Breast epithelium (tissue), 4 donors: ENCODE results near the gene SLC8A2. TPM values are rescaled to one million over a fixed set of nuclear protein-coding genes. Genes with fewer than 3 reads are reported as not detected.

Source experiments
- DNase-seq, 2 donors: peaks; one replicate each; pipeline ENCODE4 v3.0.0-alpha.2; 2019; ENCODE audit warnings: low spot score in 2 of 2
- H3K27ac ChIP-seq, 2 donors: fragments of 200-600 bp; sonication (generic) in 1 of 2; one replicate each; pipeline ENCODE4 v1.5.1; 2016 to 2019; ENCODE audit warnings: mild to moderate bottlenecking in 1 of 2
- H3K27me3 ChIP-seq, 2 donors: fragments of 200-600 bp; sonication (generic) in 1 of 2; one replicate each; pipeline versions ENCODE4 v1.5.1 to v1.6.0; 2017 to 2019; ENCODE audit warnings: control low read depth in 1 of 2, mild to moderate bottlenecking in 1 of 2
- H3K36me3 ChIP-seq: fragments of 200-600 bp; one replicate; pipeline ENCODE4 v1.5.1; 2019
- H3K4me1 ChIP-seq, 2 donors: fragments of 200-600 bp; sonication (generic); one replicate each; pipeline ENCODE4 v1.5.1; 2016 to 2019; ENCODE audit warnings: control low read depth in 1 of 2
- H3K4me3 ChIP-seq, 3 donors: fragments of 200-600 bp; sonication (generic); 1 replicate in 2 of 3; 2 replicates in 1 of 3; pipeline ENCODE4 v1.5.1; 2016 to 2019; ENCODE audit warnings: mild to moderate bottlenecking in 3 of 3, moderate library complexity in 2 of 3
- H3K9me3 ChIP-seq, 2 donors: fragments of 200-600 bp; sonication (generic) in 1 of 2; one replicate each; pipeline ENCODE4 v1.5.1; 2016 to 2019; ENCODE audit warnings: control low read depth in 1 of 2
- CTCF ChIP-seq, 3 donors: fragments of 450-650 bp; IDR thresholded peaks; one replicate each; pipeline ENCODE4 v1.5.1; 2016 to 2017; ENCODE audit warnings: antibody characterized with exemption in 3 of 3, mild to moderate bottlenecking in 3 of 3, moderate library complexity in 3 of 3
- POLR2A ChIP-seq: fragments of 450-650 bp; IDR thresholded peaks from one replicate; pipeline ENCODE4 v1.6.1; 2016; ENCODE audit warnings: antibody characterized with exemption, mild to moderate bottlenecking, moderate library complexity
- POLR2AphosphoS5 ChIP-seq, 3 donors: sonication (generic); formaldehyde crosslinking; IDR thresholded peaks; one replicate each; pipeline ENCODE4 v1.6.1; 2017; ENCODE audit warnings: antibody characterized with exemption in 3 of 3
- intact Hi-C: fragments of 100-400 bp; cut with DNase I; formaldehyde crosslinking; loops from one replicate; pipeline ENCODE4 v1.15.1; 2023; ENCODE audit warnings: low total_unique reads
- total RNA-seq, 3 donors: library from RNA; depleted of rRNA; stranded (reverse); fragments of >200 nt; gene quantifications; one replicate each; pipeline ENCODE4 v1.1.0, GENCODE V29; 2016

The SLC8A2 gene
- total RNA-seq, 3 donors from 2014 or later = under 0.01 to 0.29 TPM; not detected in 1

DNA sequence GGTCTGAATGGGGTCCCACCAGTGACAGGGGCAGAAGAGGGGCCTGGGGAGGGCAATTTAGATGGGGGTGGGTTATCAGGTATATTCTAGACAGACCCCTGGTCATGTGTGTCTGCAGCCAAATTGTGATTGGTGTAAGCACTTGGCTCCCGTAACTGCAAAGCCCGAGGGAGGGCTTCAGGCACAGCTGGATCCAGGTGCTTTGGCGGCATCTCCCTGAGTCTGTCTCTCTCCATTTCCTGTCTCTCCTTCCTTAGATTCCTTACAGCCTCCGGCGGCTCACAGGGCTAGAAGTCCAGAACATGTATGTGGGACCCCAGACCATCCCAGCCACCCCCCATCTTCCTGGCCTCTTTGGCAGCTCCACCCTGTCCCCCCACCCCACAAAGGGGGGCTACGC is 91.1 kb downstream of the SLC8A2 start:
- H3K9me3 ChIP-seq = no peaks in the 10 kb centered on the region
- peaks cover 10% of the 10 kb centered on the region for H3K36me3 ChIP-seq
- H3K27ac ChIP-seq = no peak overlapping the region
- intact Hi-C loops = no loop called here
- no peaks in the 10 kb centered on the region for H3K27me3 ChIP-seq
- H3K4me3 ChIP-seq = no peak overlapping the region
- TF ChIP-seq POLR2A = no peak
- TF ChIP-seq POLR2AphosphoS5 (IDR thresholded peaks at IDR 0.05) = no peak
- no peak for TF ChIP-seq CTCF (IDR thresholded peaks at IDR 0.05)
- no peaks in the 10 kb centered on the region for H3K4me1 ChIP-seq
- no peak for DNase-seq

DNA sequence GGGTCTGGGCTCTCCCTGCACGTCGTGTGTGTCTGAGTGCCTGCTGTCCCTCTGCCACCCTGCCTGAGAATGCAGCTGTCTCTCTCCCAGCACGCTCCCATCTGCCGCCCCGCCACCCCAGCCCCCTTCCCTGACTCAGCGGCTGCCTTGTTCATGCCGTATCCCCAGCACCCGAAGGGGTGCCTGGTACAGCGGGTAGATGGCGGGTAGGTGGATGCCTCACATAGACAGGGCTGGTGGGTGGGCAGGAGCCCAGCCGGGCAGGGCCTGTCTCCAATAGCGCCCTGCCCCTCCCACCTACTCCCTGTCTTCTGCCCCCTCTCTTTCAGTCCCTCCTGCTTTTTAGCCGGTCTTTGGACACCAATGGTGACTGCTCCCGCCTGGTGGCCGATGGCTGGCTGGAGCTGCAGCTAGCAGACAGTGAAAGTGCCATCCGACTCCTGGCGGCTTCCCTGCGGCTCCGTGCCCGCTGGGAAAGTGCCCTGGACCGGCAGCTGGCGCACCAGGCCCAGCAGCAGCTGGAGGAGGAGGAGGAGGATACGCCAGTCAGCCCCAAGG is 92.2 kb downstream of the SLC8A2 start:
- no peaks in the 10 kb centered on the region for H3K4me1 ChIP-seq
- no peak for DNase-seq

DNA sequence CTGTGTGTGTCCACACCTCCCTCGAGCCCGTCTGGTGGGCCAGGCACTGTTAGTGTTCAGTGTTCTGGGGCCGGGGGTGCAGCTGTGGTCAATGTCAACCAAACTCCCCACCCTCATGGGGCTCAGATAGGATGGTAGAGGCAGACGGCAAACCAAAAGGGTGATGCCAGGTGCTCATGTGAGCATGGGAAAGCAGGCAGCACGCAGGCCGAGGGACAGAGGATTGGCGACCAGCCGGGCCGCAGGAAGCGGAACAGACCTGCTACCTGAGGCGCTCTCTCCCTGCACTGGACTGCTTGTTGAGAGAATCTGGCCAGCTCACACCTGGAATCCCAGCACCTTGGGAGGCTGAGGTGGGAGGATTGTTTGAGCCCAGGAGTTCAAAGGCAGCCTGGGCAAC is 93.4 kb downstream of the SLC8A2 start:
- Histone ChIP-seq H3K9me3 (no peaks in the 10 kb centered on the region), H3K36me3 (peaks cover 18% of the 10 kb centered on the region), H3K4me3 (no peak overlapping the region), H3K4me1 (no peaks in the 10 kb centered on the region), H3K27ac (peak overlapping the region in 1 of 2 donors; percentile 80), H3K27me3 (no peaks in the 10 kb centered on the region)
- TF ChIP-seq POLR2AphosphoS5 (IDR thresholded peaks at IDR 0.05) (no peak), POLR2A (no peak), CTCF (IDR thresholded peaks at IDR 0.05) (no peak)
- DNase-seq = no peak
- intact Hi-C loops = no loop called here

More for the DNA sequence above, 92.2 kb downstream of the SLC8A2 start:
- no peak overlapping the region for H3K27ac ChIP-seq
- H3K4me3 ChIP-seq = no peak overlapping the region
- intact Hi-C loops = no loop called here
- H3K36me3 ChIP-seq = peaks cover 18% of the 10 kb centered on the region
- H3K9me3 ChIP-seq = no peaks in the 10 kb centered on the region
- no peaks in the 10 kb centered on the region for H3K27me3 ChIP-seq
- no peak for TF ChIP-seq POLR2A
- TF ChIP-seq CTCF (IDR thresholded peaks at IDR 0.05) = no peak
- no peak for TF ChIP-seq POLR2AphosphoS5 (IDR thresholded peaks at IDR 0.05)

Other genes with a start within 250 kb of the SLC8A2 start
- gene BBC3, start 240.7 kb downstream of the SLC8A2 start, total RNA-seq = 1 to 10 TPM; 4.5 to 7.5 (median 6.4) TPM
- gene CCDC9, start 215.4 kb downstream of the SLC8A2 start, total RNA-seq = 10 to 100 TPM in 2 of 3 donors, 1 to 10 TPM in 1; 9.4 to 15.1 (median 14.8) TPM
- 10 to 100 TPM in 1 of 3 donors, 1 to 10 TPM in 2; 5.3 to 10.5 (median 7.2) TPM for gene INAFM1, start 197.0 kb downstream of the SLC8A2 start, total RNA-seq
- 10 to 100 TPM in 2 of 3 donors, 1 to 10 TPM in 1; 7.5 to 20.0 (median 10.8) TPM for gene C5AR1, start 162.0 kb downstream of the SLC8A2 start, total RNA-seq
- gene C5AR2, start 139.7 kb downstream of the SLC8A2 start, total RNA-seq = 1 to 10 TPM; 2.9 to 8.8 (median 6.6) TPM
- 10 to 100 TPM in 2 of 3 donors, 1 to 10 TPM in 1; 6.2 to 20.6 (median 20.5) TPM for gene DHX34, start 122.6 kb downstream of the SLC8A2 start, total RNA-seq
- 10 to 100 TPM; 13.1 to 41.6 (median 17.1) TPM for gene MEIS3, start 52.4 kb downstream of the SLC8A2 start, total RNA-seq
- 1 to 10 TPM; 4.6 to 6.6 (median 6.3) TPM for gene KPTN, start 12.3 kb upstream of the SLC8A2 start, total RNA-seq
- gene NAPA, start 43.2 kb upstream of the SLC8A2 start, total RNA-seq = 100 to 1,000 TPM in 1 of 3 donors, 10 to 100 TPM in 2; 82.4 to 117 (median 96.0) TPM
- gene ZNF541, start 101.3 kb upstream of the SLC8A2 start, total RNA-seq = 1 to 10 TPM in 1 of 3 donors, under 1 TPM in 1, not detected in 1; 0.15 to 1.4 TPM
- 1 to 10 TPM; 4.2 to 8.3 (median 7.5) TPM for gene BICRA, start 137.2 kb upstream of the SLC8A2 start, total RNA-seq
- 100 to 1,000 TPM in 1 of 3 donors, 10 to 100 TPM in 2; 38.8 to 121 (median 67.2) TPM for gene EHD2, start 241.5 kb upstream of the SLC8A2 start, total RNA-seq